ENCODE results near the gene CD180.

The CD180 gene

GRCh38 chr5:67147760-67148159 is 48.8 kb downstream of the CD180 start:
- no peak for TF ChIP-seq CTCF (IDR thresholded peaks at IDR 0.05; ENCODE audit: low read depth, low read length, missing control alignments)
- no peak for DNase-seq (ENCODE audit: extremely low read depth, low read depth)
- H3K4me3 ChIP-seq (replicated peaks; ENCODE audit: low read depth, low read length): no peak overlapping the region

- no peak for TF ChIP-seq CTCF (IDR thresholded peaks at IDR 0.05; ENCODE audit: low read depth, low read length, missing control alignments)
Observed at GRCh38 chr5:67146981-67147380, 49.6 kb downstream of the CD180 start.

GRCh38 chr5:67146574-67146973 is 50.0 kb downstream of the CD180 start:
- no peak for DNase-seq (ENCODE audit: extremely low read depth, low read depth)
- no peak for TF ChIP-seq CTCF (IDR thresholded peaks at IDR 0.05; ENCODE audit: low read depth, low read length, missing control alignments)

More at GRCh38 chr5:67146981-67147380, 49.6 kb downstream of the CD180 start:
- H3K4me3 ChIP-seq (replicated peaks; ENCODE audit: low read depth, low read length): no peak overlapping the region
- no peak for DNase-seq (ENCODE audit: extremely low read depth, low read depth)

GRCh38 chr5:67144183-67144639 is 52.4 kb downstream of the CD180 start:
- H3K4me3 ChIP-seq (replicated peaks; ENCODE audit: low read depth, low read length): no peak overlapping the region
- DNase-seq (ENCODE audit: extremely low read depth, low read depth): no peak
- TF ChIP-seq CTCF (IDR thresholded peaks at IDR 0.05; ENCODE audit: low read depth, low read length, missing control alignments): no peak

More at GRCh38 chr5:67146574-67146973, 50.0 kb downstream of the CD180 start:
- H3K4me3 ChIP-seq (replicated peaks; ENCODE audit: low read depth, low read length): no peak overlapping the region

GRCh38 chr5:67143549-67143948 is 53.0 kb downstream of the CD180 start:
- no peak for DNase-seq (ENCODE audit: extremely low read depth, low read depth)
- TF ChIP-seq CTCF (IDR thresholded peaks at IDR 0.05; ENCODE audit: low read depth, low read length, missing control alignments): no peak
- no peak overlapping the region for H3K4me3 ChIP-seq (replicated peaks; ENCODE audit: low read depth, low read length)

- H3K4me3 ChIP-seq (replicated peaks; ENCODE audit: low read depth, low read length): no peak overlapping the region
- no peak for TF ChIP-seq CTCF (IDR thresholded peaks at IDR 0.05; ENCODE audit: low read depth, low read length, missing control alignments)
- DNase-seq (ENCODE audit: extremely low read depth, low read depth): no peak
Observed at GRCh38 chr5:67142816-67143215, 53.8 kb downstream of the CD180 start.

- no peak for DNase-seq (ENCODE audit: extremely low read depth, low read depth)
Observed at GRCh38 chr5:67141644-67142043, 55.0 kb downstream of the CD180 start.

More at GRCh38 chr5:67141644-67142043, 55.0 kb downstream of the CD180 start:
- H3K4me3 ChIP-seq (replicated peaks; ENCODE audit: low read depth, low read length): no peak overlapping the region
- no peak for TF ChIP-seq CTCF (IDR thresholded peaks at IDR 0.05; ENCODE audit: low read depth, low read length, missing control alignments)
